GM21423 (cell line): ENCODE measurements around the gene TSPAN11.

ENCODE experiments used
- ATAC-seq: cut with Tn5 transposase; IDR thresholded peaks from one replicate; pipeline ENCODE4 v1.9.1; 2021; ENCODE audit warnings: mild to moderate bottlenecking, moderate library complexity; ENCODE audit not compliant: unreplicated experiment

Gene TSPAN11

DNA sequence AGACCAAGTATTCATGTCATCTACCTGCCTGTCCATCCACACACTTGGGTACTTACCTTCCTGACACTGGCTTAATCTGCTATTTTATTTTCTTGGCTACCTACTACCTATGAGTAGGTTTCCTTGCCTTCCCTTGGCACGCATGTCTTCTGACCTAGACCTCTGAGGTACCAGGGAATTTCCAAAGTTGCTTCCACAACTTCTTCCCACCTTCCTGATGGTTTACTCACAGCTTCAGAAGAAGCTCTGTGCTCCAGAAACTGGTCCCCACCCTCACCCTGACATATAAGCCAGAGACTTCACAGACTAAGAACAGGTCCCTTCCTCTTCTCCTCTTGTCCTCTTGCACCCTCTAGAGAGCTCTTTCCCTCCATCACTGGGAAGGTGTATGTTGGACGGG lies 111.4 kb downstream of the TSPAN11 start:
- ATAC-seq = no peak

DNA sequence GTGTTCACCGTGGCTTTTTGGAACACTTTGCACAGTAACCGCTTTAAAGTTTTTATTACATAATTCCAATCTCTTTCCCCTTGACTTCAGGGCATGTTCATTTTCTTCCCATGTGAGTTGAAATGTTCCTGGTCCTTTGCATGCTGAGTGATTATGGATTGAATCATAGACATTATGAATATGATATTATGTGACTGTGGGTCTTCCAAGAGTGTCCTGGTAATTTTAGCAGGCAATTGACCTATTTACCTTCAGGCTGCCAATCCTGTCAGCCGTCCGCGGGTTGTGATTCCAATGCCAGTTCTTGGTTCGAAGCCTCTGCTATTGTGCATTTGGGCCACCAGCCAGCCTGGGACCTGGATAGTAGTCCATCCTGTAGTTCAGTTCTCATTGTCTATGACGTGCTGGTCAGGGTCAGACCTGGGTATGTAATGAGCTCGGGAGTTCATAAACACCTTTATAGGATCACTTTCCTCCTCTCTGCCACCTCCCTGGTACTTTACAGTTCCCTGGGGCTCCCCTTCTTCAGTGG lies 114.6 kb downstream of the TSPAN11 start:
- ATAC-seq = no peak
